NCI-H2196 treated with DMSO at 0.1 percent for 48 hours (cell line): ENCODE data around the gene PTOV1.

Experiments
- DNase-seq: peaks from one replicate; lab custom pipeline; 2025; ENCODE audit not compliant: unreplicated experiment; lab: John Stamatoyannopoulos, UW

PTOV1 gene

DNA sequence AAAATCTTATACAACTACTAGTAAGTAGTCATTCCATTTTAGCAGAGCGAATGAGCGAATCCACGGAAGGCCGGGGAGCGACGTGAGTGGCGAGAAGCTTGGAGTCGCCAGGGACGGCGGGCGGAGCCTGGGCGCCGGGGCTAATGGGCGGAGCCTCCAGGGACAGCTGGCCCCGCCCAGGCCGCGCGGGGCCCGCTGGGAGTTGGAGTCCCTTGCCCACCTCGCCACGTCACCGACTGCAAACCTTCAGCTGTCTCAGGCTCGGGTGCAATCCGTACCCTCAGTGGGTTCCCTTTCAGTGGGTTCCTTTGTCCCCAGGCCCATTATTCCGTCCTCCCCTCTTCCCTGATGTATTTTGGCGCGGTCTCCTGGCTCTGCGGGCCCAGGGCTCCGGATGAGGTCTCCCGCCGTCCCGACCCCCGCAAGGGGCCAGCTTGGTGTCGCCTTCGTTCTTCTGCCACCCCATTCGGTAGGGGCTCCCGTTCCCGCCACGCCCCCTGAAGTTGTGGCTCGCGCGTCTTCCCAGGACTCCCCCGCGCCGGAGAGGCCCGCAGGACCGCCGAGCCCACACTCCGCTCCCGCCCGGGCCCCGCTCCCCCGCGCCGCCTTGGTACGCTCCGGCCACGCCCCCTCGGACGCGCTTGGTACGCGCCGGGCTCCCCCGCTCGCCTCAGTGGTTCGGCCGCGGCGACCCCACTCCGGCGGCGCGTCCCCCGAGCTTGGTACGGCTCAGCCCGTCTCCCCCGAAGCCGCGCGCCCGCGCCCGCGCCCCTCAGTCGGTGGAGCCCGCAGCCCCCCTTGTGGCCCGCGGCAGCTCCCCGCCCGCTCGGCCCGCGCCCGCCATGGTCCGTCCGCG lies at the start of gene PTOV1:
Gene PTOV1, plus strand, starts transcription at position 673 of the 856 bp plus-strand sequence.
- peak; percentile 90 for DNase-seq

DNA sequence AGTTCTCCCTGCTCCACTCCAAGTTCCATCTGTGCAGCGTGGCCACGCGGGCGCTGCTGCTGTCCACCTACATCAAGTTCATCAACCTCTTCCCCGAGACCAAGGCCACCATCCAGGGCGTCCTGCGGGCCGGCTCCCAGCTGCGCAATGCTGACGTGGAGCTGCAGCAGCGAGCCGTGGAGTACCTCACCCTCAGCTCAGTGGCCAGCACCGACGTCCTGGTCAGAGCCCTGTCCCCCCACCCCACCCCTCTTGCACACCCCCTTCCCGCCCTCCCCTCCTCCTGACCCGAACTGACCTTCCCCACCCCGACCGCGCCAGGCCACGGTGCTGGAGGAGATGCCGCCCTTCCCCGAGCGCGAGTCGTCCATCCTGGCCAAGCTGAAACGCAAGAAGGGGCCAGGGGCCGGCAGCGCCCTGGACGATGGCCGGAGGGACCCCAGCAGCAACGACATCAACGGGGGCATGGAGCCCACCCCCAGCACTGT lies 49.5 kb upstream of the PTOV1 start:
- DNase-seq: no peak

DNA sequence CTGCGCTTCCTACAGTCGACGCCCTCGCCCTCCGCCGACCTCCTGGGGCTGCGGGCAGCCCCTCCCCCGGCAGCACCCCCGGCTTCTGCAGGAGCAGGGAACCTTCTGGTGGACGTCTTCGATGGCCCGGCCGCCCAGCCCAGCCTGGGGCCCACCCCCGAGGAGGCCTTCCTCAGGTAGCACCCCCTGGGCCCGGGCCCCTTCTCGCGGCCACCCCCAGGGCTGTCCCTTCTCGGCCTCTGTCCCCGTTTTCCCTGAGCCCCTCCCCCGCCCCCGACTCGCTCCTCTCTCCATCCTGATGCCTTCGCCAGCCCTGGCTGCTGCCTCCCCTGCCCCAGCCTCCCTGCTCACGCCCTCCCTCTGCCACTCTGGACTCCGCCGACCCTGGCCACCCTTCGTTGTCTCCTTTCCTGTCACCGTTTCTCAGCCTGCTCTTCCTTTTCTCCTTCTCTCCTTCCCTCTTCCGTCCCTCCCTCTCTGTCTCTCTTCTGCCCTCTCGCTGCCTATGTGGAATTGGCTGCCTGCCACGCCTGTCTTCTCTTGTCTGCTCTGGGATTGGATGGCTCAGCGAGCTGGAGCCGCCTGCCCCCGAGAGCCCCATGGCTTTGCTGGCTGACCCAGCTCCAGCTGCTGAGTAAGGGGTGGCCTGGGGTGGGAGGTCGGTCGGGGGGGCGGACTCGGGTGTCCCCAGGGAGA lies 48.8 kb upstream of the PTOV1 start:
- peak; percentile 87 for DNase-seq

DNA sequence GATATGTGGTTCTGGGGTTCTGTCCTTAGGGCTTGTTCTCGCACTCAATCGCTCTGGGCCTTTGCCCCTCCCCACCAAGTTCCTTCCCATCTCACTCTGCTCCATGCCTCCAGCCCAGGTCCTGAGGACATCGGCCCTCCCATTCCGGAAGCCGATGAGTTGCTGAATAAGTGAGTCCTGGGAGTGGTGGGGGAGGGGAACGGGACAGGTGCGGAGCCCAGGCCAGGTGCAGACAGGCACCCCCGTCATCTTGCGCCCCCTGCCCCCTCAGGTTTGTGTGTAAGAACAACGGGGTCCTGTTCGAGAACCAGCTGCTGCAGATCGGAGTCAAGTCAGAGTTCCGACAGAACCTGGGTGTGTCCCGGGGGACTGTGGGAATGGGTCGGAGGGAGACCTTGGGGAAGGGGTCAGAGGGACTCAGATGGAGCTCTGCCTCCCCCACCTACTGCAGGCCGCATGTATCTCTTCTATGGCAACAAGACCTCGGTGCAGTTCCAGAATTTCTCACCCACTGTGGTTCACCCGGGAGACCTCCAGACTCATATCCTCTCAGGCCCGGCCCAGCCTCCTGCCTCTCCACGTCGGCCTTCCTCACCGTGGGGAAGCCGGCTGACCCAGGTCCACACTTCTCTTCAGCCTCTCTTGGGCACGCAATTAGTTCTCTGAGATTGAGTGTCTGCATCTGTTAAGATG lies 48.0 kb upstream of the PTOV1 start:
- DNase-seq: peak; percentile 27

DNA sequence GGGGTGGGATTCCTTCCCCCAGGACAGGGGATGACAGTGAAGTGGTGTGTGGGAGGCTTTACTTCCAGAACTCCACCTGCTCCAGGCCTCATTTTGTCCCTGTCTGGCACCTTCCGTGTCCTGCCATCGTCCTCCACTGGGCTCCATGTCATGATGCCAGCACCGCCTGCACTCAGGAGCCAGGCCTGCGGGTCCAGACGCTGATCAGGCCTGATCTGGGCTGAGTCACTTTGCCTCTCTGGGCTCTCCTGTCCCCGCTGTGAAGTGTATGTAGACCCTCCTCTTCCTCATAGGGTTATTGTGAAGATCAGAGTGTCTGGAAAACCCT lies 47.5 kb upstream of the PTOV1 start:
- no peak for DNase-seq

DNA sequence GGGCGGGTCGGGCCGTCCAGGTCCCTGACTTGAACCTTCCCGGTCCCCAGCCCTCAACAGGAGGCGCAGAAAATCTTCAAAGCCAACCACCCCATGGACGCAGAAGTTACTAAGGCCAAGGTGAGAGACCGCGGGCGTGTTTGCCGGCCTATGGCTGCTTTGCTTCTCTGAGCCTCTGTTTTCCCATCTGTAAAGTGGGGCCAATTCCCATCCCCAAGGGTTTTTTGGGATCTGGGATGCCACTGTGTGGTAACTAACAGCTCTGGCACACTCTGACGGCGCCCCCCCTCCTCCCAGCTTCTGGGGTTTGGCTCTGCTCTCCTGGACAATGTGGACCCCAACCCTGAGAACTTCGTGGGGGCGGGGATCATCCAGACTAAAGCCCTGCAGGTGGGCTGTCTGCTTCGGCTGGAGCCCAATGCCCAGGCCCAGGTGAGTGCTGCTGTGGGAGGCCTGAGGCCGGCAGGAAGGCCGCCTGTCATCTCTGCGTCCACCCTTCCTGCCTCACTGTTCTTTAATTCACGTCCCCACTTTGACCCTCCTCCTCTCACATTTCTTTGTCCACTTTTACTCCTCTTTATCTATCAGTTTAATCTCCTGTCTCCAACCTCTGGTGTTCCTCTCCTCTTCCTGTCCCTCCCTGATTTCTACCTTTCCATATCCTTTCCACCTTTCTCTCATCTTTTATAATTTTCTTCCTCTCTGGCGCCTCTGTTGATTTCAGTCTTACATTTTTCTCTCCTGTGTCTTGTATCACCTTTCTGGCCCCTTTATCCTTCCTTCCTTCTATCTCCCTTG lies 44.9 kb upstream of the PTOV1 start:
- no peak for DNase-seq

DNA sequence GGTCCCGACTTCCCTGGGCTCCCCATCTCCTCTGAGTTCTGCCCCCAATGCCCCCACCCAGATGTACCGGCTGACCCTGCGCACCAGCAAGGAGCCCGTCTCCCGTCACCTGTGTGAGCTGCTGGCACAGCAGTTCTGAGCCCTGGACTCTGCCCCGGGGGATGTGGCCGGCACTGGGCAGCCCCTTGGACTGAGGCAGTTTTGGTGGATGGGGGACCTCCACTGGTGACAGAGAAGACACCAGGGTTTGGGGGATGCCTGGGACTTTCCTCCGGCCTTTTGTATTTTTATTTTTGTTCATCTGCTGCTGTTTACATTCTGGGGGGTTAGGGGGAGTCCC lies 44.4 kb upstream of the PTOV1 start:
- no peak for DNase-seq

DNA sequence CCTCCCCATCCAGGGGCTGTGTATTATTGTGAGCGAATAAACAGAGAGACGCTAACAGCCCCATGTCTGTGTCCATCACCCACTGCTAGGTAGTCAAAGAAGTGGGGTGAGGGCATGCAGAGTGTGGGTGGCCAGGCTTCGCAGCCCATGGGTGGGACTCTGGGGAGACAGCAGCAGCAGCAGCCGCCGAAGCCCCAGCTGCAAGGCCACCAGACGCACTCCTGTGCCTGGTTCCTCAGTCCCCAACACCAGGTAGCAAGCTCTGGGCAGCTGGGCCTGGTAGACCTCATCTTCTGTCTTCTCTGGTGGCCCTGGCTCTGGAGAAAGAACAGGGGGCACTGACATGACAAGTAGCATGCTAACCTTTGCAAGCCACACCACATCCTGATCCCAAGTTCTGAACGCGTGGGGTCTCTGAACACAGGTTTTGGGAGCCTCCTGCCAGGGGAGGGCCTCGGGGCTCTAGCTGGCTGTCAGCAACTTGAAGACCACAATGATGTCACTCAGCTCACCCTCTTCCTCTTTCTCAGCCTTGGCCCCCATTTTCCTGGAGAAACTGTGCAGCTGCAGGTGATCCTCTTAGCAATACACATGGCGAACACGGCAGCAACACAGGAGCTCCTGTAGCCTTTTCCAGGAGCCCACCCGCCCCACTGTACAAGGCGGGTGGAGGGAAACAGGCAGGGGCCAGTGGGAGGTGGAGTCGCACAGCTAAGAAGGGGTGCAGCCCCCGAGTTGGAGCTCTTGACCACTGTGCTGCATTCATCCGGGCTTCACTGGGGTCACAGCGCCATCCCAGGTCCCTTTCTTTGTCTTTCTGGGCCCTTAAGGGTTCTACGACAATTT lies 43.7 kb upstream of the PTOV1 start:
- no peak for DNase-seq

DNA sequence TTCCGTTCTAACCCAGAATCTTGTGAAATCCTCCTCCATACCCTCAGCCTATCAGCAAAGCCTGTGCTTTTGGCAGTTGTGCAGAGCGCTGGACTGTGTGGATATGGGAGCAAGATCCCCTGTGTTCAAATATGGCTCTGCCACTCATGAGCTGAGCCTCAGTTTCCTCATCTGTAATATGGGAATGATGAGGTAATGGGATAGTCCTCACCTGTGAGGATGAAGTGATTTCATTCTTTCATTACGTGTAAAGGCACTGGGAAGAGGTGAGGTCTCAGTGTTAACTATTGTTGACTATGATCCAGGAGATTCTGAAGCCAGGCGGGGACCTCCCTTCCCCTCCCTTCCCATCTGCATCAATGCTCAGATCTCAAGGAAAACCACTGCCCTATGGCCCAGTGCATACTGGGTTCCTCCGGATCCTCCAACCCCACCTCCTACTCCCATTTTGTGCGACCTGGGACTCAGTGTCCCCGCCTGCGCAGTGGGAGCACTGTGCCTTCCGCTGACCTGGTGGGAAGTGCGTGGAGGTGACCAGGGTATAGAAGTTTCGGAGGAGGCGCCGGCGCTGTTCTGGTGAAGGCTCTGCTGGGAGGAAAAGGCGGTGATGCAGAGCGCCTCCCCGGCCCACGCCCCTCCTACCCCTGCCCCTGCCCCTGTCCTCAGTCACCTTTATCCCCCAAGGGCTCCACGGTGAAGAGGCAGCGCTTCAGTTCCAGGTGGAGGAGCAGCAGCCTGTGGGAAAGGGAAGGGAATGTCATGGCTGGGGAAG lies 42.9 kb upstream of the PTOV1 start:
- DNase-seq: no peak

DNA sequence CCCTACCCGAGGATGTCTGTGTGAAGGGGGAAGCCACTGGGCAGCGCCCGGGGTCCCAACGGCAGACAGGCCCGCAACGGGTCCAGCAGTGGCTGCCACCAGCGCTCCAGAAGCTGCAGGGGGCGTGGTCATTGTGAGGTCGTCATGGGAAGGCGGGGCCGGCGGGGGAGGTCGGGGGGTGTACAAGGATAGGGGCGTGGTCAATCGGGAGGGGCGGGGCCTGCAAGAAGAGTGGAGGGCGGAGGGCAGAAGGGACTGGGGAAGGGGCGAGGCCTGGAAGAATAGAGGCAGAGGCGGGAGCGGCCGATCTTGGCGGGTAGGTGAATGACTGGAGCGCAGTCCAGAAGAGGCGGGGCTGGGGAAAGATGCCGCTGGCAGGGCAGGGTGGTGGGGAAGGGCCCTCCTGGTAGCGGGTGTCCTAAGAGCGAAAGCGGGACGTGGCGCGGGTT lies 42.2 kb upstream of the PTOV1 start:
- DNase-seq: peak; percentile 94

DNA sequence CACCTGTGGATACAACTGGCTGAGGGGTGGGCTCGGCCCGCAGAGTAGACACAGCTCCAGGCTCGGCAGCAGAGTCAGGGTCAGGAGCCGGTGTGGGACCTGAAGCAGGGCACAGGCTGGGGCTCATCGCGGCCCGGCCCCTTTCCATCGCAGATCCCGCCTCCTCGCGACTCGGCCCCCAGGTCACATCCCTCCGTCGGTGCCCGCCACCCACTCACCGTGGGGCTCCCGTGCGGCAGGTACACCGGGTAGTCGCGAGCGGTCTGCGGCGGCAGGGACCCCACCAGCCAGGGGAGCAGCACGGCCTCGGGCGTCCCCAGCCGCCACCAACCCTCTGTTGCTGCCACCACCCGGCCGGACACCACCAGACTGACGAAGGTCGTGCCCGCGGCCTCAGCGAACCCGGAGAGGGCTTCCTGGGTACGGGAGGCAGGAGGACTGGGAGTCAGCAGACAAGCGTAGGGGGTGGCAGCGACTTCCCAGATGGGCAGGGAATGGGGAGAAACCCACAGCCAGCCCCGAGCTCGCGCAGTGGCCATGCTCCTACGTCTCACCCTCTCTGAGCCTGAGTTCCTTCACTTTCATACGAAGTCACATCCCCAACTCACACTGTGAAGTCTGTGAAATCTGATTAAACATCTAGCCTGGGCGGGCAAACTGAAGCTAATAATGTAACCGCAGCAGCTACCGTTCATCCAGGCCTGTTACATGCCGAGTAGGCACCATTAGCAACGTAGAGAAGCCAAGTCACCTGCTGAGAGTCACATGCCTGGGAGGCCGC lies 41.6 kb upstream of the PTOV1 start:
- no peak for DNase-seq

DNA sequence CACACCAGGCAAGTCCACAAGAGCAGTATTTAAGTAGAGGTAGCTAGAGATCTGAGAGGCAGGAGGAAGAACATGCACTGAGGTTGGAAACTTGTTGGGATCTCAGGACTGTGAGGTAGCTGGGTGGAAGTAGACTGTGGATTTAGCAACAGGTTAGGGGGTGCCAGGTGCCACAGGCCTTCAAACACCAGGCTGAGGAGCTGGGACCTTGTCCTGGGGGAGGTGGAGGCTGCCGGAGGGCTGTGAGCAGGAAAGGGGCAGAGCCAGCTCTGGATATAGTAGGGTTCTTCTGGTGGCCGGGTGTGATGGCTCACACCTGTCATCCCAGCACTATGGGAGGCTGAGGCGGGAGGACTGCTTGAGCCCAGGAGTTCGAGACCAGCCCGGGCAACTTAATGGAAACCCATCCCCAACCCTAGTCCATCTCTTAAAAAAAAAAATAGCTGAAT lies 41.0 kb upstream of the PTOV1 start:
- peak; percentile 26 for DNase-seq

DNA sequence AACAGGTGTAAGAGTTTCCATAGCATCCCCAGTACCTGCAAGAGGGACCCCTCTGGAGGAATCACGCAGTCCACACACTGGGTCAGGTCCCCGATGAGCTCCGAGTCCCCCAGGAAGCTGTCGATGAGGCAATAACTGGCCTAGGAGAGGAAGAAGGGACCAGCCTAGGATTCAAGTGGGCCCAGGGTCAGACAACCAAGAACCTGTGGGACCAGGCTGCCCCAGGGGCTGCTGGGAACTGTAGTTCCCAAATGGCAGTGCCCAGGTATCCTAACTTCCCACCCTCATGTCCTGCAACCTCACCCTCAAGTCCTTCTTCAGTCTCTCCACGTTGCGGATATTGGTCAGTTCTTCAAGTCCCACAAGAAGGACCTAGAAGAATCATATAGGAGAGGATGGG lies 39.6 kb upstream of the PTOV1 start:
- no peak for DNase-seq

DNA sequence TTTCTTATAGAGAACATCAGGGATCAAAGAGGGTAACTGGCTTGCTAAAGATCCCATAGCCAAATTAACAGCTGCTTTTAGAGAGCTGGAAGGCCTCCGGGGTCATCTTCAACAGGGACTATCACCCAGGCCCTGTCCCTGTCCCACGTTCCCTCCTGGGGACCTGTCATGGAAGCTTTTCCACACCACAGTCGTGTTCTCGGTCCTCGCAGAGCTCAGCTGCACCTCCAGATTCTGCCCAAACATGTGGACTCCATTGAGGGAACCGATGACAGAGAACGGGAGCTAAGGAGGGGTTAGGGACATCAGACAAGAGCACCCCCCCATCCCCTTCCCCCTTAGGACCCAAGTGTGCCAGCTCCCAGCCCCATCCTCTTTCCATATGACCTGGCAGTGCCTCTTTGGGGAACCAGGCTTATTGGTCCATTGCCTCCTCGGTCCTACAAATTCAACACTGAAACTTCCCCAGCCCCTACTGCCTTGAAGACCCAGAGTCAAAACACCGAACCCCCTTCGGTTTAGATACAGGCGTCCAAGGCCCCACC lies 38.4 kb upstream of the PTOV1 start:
- no peak for DNase-seq

DNA sequence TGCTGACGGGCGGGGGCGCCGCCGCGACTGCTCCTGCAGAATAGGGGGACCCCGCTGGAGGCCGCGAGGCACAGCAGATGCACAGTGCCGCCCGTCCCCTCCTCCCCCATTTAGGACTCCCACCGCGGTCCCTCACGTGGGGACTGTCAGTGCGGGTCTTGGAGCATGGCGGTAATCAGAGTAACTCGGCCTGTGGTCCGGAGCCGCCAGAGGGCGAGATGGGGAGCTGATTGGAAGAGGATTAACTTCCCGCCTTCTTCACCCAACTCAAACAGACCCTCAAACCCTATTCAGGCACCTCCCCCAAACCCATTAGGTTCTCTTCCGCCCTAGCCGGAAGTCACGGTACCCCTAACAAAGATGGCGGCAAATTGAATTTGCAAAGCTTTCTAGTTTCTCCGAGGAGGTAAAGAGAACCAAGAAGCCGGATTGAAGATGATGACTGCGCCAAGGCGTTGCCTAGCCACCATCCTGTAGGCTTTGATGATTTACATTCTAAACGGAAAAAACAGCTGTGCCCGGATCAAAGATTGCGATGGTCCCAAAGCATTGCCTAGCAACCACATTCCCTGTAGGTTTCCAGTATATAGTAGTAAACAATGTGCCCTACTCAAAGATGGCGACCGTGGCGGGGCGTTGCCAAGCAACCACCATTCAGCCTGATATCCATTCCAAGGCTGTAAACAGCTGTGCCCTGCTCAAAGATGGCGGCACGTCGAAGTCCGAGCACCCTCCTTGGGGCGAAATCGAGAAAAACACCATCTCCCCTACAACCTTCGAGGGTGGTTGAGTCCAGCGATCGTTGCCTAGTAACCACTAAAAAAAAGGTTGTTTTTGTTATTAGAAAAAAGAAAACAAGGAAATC lies 37.7 kb upstream of the PTOV1 start, which contains the start of gene FUZ:
Gene FUZ, minus strand, starts transcription at position 296 of the 865 bp plus-strand sequence. Its CDS starts 186 bp downstream, at position 110.
- DNase-seq: peak; percentile 97

DNA sequence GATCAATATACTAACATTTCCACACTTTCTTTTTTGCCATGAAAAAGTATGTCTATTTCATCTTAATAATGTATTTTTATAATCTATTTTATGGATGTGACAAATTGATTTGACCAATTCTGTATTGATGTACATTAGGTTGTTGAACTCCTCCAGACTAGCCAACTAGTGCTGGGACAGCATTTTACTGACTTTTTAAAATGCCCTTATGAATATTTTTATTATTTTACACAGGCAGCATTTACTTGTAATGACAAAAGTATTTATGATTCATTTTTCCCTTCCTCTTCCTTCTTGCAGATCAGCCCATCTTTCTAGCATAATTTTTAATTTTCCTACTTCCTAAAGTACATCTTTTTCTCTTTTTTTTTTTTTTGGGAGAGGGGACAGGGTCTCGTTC lies 36.9 kb upstream of the PTOV1 start:
- no peak for DNase-seq

DNA sequence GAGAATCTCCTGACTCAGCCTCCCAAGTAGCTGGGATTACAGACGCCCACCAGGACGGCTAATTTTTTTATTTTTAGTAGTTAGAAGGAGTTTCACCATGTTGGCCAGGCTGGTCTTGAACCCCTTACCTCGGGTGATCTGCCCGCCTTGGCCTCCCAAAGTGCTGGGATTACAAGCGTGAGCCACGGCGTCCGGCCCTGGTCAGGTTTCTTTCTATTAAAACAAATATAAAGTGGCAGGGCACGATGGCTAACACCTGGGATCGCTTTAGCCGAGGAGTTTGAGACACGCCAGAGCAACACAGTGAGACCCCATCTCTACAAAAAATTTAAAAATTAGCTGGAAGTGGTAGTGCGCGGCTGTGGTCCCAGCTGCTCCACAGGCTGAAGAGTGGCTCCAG lies 34.4 kb upstream of the PTOV1 start:
- DNase-seq: no peak
